H1 (cell line): ENCODE results near the gene AVP.

Source experiments
- CTCF ChIP-seq, 3 experiments: IDR thresholded peaks; 1 replicate in 2 of 3; 2 replicates in 1 of 3; pipeline versions ENCODE4 v1.5.1 to v1.6.1; 2011; ENCODE audit warnings: low read length in 3 of 3, mild to moderate bottlenecking in 3 of 3, inconsistent platforms in 2 of 3, low read depth in 1 of 3, moderate library complexity in 1 of 3; ENCODE audit not compliant: insufficient read depth in 1 of 3; ENCODE audit errors: control extremely low read depth in 1 of 3
- EGR1 ChIP-seq: IDR thresholded peaks from 2 replicates; pipeline ENCODE4 v1.6.1; 2011; ENCODE audit warnings: low read depth, low read length, borderline replicate concordance
- EZH2 ChIP-seq: fragments of 200-600 bp; sonication (generic); IDR thresholded peaks from 2 replicates; pipeline ENCODE4 v1.7.1; 2012; ENCODE audit warnings: low read depth, mild to moderate bottlenecking, moderate library complexity, low read length, inconsistent platforms; ENCODE audit not compliant: severe bottlenecking
- HDAC2 ChIP-seq, 2 experiments: fragments of 300-600 bp in 1 of 2; sonication (generic) in 1 of 2; IDR thresholded peaks; 2 replicates each; pipeline ENCODE4 v1.6.1; 2011 to 2012; ENCODE audit warnings: low read depth in 2 of 2, low read length in 2 of 2, mild to moderate bottlenecking in 2 of 2, moderate library complexity in 2 of 2, borderline replicate concordance in 1 of 2, inconsistent platforms in 1 of 2
- KDM4A ChIP-seq: IDR thresholded peaks from one replicate; pipeline ENCODE4 v1.7.1; 2012; ENCODE audit warnings: low read depth, mild to moderate bottlenecking, moderate library complexity, low read length, inconsistent platforms; ENCODE audit not compliant: severe bottlenecking
- POLR2A ChIP-seq, 2 experiments: IDR thresholded peaks; 1 replicate in 1 of 2; 2 replicates in 1 of 2; pipeline ENCODE4 v1.6.1; 2011; ENCODE audit warnings: low read depth in 2 of 2, low read length in 2 of 2, mild to moderate bottlenecking in 2 of 2; ENCODE audit errors: control extremely low read depth in 1 of 2
- POLR2AphosphoS5 ChIP-seq: IDR thresholded peaks from 2 replicates; pipeline ENCODE4 v1.6.1; 2011; ENCODE audit warnings: low read depth, low read length
- SP2 ChIP-seq: IDR thresholded peaks from 2 replicates; pipeline ENCODE4 v1.6.1; 2012; ENCODE audit warnings: mild to moderate bottlenecking, low read length, inconsistent platforms
- TF ChIP-seq, protein P1 (sequence below): IDR thresholded peaks from 2 replicates; pipeline ENCODE4 v1.6.1; 2011; ENCODE audit warnings: low read depth, mild to moderate bottlenecking, low read length; ENCODE audit not compliant: insufficient read depth

- no peak for TF ChIP-seq HDAC2 (IDR thresholded peaks at IDR 0.05; ENCODE audit: borderline replicate concordance in 1 of 2, low read depth in 2 of 2, low read length in 2 of 2)
- no peak for TF ChIP-seq POLR2AphosphoS5
- no peak for TF ChIP-seq KDM4A
- TF ChIP-seq EZH2: no peak
- TF ChIP-seq POLR2A (IDR thresholded peaks at IDR 0.05; ENCODE audit: control extremely low read depth in 1 of 2, low read depth in 2 of 2, low read length in 2 of 2): no peak
- TF ChIP-seq, protein P1, sequence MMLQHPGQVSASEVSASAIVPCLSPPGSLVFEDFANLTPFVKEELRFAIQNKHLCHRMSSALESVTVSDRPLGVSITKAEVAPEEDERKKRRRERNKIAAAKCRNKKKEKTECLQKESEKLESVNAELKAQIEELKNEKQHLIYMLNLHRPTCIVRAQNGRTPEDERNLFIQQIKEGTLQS: no peak
- no peak for TF ChIP-seq EGR1
- no peak for TF ChIP-seq CTCF (IDR thresholded peaks at IDR 0.05; ENCODE audit: control extremely low read depth in 1 of 3, insufficient read depth in 1 of 3, low read depth in 1 of 3, low read length in 3 of 3)
- no peak for TF ChIP-seq SP2
These were observed 13.8 kb downstream of the AVP start for GRCh38 chr20:3070725-3071124.
